Measurements from ENCODE around the gene AGPS. TPM values are rescaled to one million over a fixed set of nuclear protein-coding genes. Genes with fewer than 3 reads are reported as not detected.

The AGPS gene
- total and polyA plus RNA-seq, 10 of the 15 experiments (the other 5 are each of a cell fraction or from before 2014, with no cell fraction given) = 7.9 to 54.2 (median 38.7) TPM

DNA sequence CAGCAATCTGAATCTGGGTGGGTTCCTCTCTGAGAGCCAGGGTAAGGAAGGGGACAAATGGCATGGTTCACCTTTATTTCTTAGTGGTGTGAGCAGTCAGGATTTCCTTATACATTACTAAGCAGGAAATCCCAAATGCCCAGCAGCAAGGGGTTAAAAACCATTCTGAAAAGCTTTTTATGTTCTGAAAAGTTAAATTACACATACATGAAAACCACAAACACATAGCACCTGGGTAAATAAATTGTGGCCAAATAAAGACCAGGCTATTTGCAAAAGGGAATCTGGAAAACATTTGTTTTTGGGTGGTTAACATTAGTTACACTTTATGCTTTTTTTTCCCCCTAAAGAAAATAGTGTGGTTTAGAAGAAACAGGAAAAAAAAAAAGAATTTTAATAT is 156.1 kb downstream of the AGPS start:
- no peaks in the 10 kb centered on the region for H3K27me3 ChIP-seq (replicated peaks in 1 of 2; ENCODE audit: control insufficient read depth in 2 of 2, insufficient read depth in 2 of 2, low read length in 1 of 2)
- DNase-seq (ENCODE audit: low read depth, low spot score) (no peak), FAIRE-seq (no peak), ATAC-seq (no peak)
- ChIA-PET SMC1A (ENCODE audit: uncharacterized antibody, unreplicated experiment) (interaction anchor here (0.6 to 1.5 kb wide), 5 partner anchors 8 to 66 kb away, joined by 3 to 5 read pairs (median 4); no protein-coding TSS in a partner anchor), CTCF (interaction anchor here (0.9 kb wide), 1 partner anchor 213 kb away, joined by 3 read pairs; no protein-coding TSS in a partner anchor), POLR2A (no interaction called here), RAD21 (ENCODE audit: unreplicated experiment) (no interaction called here)
- intact Hi-C loops (cut with micrococcal nuclease; ENCODE audit: unreplicated experiment) = no loop called here
- peaks cover 3% of the 10 kb centered on the region; the same call in 1 of the 3 replicates for H3K9me3 ChIP-seq (replicated peaks; ENCODE audit: control insufficient read depth, insufficient read depth, low read length)
- H3K4me1 ChIP-seq (ENCODE audit: control insufficient read depth, insufficient read depth, low read length) = peaks cover 37% of the 10 kb centered on the region
- no peaks in the 10 kb centered on the region for H4K20me1 ChIP-seq (ENCODE audit: control insufficient read depth, insufficient read depth)
- no peaks in the 10 kb centered on the region; the same call in 1 of the 2 replicates for H3K79me2 ChIP-seq (ENCODE audit: control insufficient read depth, insufficient read depth, low read length)
- no peak overlapping the region for H3K9ac ChIP-seq (ENCODE audit: control insufficient read depth, insufficient read depth, low read length)
- in situ Hi-C loops (cut with MboI) = no loop called here
- no peak overlapping the region for H3K4me3 ChIP-seq
- no peaks in the 10 kb centered on the region for H3K36me3 ChIP-seq (ENCODE audit: control insufficient read depth in 2 of 2, insufficient read depth in 2 of 2, low read length in 1 of 2)
- TF ChIP-seq, protein P1, sequence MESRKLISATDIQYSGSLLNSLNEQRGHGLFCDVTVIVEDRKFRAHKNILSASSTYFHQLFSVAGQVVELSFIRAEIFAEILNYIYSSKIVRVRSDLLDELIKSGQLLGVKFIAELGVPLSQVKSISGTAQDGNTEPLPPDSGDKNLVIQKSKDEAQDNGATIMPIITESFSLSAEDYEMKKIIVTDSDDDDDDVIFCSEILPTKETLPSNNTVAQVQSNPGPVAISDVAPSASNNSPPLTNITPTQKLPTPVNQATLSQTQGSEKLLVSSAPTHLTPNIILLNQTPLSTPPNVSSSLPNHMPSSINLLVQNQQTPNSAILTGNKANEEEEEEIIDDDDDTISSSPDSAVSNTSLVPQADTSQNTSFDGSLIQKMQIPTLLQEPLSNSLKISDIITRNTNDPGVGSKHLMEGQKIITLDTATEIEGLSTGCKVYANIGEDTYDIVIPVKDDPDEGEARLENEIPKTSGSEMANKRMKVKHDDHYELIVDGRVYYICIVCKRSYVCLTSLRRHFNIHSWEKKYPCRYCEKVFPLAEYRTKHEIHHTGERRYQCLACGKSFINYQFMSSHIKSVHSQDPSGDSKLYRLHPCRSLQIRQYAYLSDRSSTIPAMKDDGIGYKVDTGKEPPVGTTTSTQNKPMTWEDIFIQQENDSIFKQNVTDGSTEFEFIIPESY (IDR thresholded peaks at IDR 0.05) = no peak
- TF ChIP-seq, protein P2, sequence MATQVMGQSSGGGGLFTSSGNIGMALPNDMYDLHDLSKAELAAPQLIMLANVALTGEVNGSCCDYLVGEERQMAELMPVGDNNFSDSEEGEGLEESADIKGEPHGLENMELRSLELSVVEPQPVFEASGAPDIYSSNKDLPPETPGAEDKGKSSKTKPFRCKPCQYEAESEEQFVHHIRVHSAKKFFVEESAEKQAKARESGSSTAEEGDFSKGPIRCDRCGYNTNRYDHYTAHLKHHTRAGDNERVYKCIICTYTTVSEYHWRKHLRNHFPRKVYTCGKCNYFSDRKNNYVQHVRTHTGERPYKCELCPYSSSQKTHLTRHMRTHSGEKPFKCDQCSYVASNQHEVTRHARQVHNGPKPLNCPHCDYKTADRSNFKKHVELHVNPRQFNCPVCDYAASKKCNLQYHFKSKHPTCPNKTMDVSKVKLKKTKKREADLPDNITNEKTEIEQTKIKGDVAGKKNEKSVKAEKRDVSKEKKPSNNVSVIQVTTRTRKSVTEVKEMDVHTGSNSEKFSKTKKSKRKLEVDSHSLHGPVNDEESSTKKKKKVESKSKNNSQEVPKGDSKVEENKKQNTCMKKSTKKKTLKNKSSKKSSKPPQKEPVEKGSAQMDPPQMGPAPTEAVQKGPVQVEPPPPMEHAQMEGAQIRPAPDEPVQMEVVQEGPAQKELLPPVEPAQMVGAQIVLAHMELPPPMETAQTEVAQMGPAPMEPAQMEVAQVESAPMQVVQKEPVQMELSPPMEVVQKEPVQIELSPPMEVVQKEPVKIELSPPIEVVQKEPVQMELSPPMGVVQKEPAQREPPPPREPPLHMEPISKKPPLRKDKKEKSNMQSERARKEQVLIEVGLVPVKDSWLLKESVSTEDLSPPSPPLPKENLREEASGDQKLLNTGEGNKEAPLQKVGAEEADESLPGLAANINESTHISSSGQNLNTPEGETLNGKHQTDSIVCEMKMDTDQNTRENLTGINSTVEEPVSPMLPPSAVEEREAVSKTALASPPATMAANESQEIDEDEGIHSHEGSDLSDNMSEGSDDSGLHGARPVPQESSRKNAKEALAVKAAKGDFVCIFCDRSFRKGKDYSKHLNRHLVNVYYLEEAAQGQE (IDR thresholded peaks at IDR 0.05; ENCODE audit: low read depth, low read length) = no peak
- TF ChIP-seq PAX8 (IDR thresholded peaks at IDR 0.05) = no peak
- no peak for TF ChIP-seq CHD1 (IDR thresholded peaks at IDR 0.05; ENCODE audit: low read depth, low read length)
- TF ChIP-seq BHLHE40 (IDR thresholded peaks at IDR 0.05; ENCODE audit: borderline replicate concordance in 1 of 2, low read depth in 2 of 2, low read length in 1 of 2) = no peak
- TF ChIP-seq, protein P3, sequence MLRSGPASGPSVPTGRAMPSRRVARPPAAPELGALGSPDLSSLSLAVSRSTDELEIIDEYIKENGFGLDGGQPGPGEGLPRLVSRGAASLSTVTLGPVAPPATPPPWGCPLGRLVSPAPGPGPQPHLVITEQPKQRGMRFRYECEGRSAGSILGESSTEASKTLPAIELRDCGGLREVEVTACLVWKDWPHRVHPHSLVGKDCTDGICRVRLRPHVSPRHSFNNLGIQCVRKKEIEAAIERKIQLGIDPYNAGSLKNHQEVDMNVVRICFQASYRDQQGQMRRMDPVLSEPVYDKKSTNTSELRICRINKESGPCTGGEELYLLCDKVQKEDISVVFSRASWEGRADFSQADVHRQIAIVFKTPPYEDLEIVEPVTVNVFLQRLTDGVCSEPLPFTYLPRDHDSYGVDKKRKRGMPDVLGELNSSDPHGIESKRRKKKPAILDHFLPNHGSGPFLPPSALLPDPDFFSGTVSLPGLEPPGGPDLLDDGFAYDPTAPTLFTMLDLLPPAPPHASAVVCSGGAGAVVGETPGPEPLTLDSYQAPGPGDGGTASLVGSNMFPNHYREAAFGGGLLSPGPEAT (IDR thresholded peaks at IDR 0.05; ENCODE audit: low read depth) = no peak
- TF ChIP-seq, protein P4, sequence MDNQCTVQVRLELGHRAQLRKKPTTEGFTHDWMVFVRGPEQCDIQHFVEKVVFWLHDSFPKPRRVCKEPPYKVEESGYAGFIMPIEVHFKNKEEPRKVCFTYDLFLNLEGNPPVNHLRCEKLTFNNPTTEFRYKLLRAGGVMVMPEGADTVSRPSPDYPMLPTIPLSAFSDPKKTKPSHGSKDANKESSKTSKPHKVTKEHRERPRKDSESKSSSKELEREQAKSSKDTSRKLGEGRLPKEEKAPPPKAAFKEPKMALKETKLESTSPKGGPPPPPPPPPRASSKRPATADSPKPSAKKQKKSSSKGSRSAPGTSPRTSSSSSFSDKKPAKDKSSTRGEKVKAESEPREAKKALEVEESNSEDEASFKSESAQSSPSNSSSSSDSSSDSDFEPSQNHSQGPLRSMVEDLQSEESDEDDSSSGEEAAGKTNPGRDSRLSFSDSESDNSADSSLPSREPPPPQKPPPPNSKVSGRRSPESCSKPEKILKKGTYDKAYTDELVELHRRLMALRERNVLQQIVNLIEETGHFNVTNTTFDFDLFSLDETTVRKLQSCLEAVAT (IDR thresholded peaks at IDR 0.05) = no peak
- no peak for TF ChIP-seq KDM1A (IDR thresholded peaks at IDR 0.05; ENCODE audit: borderline replicate concordance)
- TF ChIP-seq HDAC2 (IDR thresholded peaks at IDR 0.05) = no peak
- TF ChIP-seq, protein P5, sequence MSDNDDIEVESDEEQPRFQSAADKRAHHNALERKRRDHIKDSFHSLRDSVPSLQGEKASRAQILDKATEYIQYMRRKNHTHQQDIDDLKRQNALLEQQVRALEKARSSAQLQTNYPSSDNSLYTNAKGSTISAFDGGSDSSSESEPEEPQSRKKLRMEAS (IDR thresholded peaks at IDR 0.05; ENCODE audit: low read depth, low read length) = no peak
- no peak for TF ChIP-seq RUNX3 (IDR thresholded peaks at IDR 0.05; ENCODE audit: low read length)
- no TSS peak for BruUV-seq (replicated peaks)
- no peak overlapping the region for H3K4me2 ChIP-seq (ENCODE audit: control insufficient read depth, insufficient read depth)
- no peak overlapping the region for H2AFZ ChIP-seq (ENCODE audit: control insufficient read depth, low read depth, low read length)
- H3K27ac ChIP-seq (ENCODE audit: control insufficient read depth, insufficient read depth) = no peak overlapping the region
